HG03095 (cell line): ENCODE results near the gene GAS2L2.
"Not testable (repeated sequence)": the region's sequence is repeated elsewhere in the genome, so short reads cannot be mapped to it uniquely, and the experiment has no call there.

Source experiments
- ATAC-seq: cut with Tn5 transposase; IDR thresholded peaks from one replicate; pipeline ENCODE4 v1.9.1; 2021; ENCODE audit warnings: moderate library complexity; ENCODE audit not compliant: unreplicated experiment

Gene GAS2L2

DNA sequence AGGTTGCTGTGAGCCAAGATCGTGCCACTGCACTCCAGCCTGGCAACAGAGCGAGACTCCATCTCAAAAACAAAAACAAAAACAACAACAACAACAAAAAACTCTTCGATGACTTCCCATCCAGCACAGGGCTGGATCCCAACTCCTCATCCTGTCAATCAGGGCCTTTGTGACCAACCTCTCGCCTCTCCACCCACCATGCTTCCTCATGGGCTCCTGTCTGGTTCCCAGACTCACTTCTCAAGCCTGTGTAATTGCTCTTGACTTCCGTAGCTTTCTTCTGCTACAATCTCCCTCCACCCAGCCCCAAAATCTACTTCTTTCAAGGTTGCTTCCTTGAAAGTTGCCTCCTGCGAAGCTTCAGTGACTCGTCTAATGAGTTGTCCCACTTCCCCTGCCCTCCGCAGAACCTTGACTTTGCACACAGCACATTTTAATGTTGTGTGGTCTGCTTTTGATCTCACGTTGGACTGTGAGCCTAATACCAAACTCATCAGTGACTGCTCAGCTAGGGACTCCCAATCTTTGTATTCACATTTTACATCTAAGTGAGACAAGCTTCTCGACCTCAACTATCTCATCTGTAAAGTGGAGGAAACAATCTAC, 22.5 kb downstream of the GAS2L2 start:
- no peak for ATAC-seq

DNA sequence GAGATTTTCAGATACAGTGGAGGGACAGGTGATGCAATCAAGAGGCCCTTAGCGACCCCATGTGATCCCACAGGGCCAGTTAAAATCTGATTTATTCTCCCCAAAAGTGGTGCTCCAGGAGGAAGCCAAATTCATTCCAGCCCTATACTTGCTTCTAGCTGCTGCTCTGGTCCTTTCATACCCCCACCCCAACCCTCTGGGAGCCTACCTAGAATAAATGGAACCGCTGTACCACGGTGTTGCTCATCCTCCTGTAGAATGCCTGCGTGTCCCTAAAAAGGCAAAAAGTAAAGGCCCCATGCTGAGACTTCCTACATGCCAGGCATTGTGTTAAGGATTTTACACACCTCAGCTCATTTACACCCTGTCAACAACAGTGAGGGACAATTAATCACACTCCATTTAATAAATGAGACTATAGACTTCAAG, 23.6 kb downstream of the GAS2L2 start:
- ATAC-seq, result no peak

DNA sequence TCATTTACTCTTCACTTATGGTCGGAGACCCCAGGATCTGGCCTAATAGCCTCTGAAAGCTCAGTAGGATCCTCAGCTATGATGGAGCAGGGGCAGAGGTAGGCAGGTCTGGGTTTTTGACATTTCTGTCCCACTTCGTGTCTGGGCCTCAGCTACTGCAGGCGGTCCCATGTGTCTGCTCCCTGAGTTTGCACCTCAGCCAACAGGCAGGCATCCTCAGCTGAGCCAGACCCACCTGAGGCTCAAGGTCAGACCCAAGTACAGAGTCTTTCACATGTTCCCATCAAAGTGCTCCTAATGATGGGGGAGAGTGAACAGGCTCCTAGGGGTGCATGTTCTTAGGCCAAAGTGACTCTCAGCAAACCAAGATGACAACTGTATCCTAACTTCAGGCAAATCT, 24.5 kb downstream of the GAS2L2 start:
- ATAC-seq, result no peak

DNA sequence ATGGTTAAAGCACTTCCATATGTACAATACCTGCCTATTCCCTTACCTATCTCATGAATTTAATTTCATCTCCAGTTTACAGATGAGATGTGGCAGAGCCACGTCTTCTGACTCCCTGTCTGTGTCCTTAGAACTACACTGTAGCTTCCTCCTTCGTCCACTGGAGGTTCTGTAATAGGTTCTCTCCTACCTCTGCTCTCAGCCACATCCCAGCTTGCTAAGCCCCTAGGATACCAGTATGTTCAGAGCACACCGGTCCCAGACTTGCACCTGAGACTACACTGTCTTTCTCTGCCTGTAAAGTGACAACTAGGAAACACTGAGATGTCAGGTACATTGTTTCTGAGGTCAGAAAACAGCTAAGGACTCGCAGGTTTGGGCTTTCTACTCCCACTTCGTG, 25.4 kb downstream of the GAS2L2 start:
- no peak for ATAC-seq

DNA sequence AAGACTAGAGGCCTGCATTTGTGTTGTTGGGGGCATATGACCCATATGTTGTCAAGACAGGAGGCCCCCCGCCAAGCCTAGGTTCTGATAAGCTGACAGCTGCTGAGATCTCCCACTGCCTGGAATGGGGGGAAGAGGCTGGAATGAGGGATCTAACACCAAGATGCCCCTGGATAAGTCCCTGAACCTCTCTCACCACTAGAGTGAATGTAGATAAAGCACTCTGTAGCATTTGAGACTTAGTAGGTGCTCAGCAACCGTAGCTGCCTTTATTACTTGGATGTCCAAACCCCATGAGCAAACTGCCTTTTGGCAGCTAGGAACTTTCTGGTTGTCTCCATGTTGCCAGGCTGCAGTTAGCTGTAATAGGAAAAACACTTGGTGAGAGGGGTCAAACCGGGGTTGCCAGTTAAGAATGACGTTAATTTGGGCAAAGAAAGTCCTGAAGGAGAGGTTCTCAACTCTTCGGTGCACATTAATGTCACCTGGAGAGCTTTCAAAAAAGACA, 26.0 kb downstream of the GAS2L2 start:
- no peak for ATAC-seq

DNA sequence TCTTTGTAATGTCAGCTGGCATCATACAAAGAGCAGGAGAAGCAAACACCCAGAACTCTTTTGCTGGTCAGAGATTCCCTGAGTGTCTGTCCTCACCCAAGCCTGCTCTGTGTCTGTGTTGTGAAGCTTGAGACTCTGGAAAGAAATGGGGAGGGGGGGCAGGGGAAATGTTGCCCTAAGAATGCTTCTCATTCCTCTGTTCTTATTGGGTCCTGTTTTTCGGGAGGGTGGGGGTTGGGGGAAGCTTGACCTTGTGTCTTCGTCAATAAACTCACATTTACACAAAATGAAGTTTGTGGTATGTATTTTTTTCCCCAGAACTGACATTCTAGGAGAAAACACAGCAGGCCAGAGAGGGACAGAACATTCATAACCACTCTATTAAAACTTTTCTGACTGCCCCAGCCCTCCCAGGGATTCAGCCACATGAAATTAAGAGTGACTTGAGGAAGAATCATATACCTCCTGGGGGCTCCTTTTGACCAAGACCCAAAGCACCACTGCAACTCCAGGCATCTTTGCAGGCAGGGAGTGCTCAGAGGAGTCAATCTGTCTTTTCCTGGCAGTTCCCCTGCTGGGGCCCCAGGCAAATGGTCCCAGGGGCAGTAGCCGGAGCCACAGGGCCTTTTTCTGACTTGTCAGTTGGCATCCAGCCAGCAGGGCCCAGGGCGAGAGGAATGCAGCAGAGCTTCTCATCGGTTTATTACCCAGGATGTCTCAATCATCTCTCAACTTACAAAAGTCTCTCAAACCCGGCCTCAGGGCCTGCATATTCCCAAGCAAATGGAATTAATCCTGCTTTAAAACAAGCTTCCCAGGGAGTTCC, 26.7 kb downstream of the GAS2L2 start:
- no peak for ATAC-seq

DNA sequence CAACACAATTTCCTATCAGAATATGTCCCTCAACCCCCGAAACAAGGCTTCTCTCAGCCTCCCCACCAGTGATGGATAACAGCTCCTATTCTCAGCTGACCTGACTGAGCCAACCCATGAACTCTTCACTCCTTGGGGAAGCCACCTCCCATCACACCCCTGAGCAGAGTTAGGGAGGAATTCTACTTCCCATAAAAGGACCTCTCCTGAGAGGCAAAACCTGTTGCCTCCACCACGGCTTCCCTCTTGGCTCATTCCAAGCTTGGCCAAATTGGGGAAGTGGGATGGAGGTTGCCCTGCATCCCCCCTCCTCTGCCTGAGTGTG, 27.3 kb downstream of the GAS2L2 start:
- ATAC-seq, result no peak

DNA sequence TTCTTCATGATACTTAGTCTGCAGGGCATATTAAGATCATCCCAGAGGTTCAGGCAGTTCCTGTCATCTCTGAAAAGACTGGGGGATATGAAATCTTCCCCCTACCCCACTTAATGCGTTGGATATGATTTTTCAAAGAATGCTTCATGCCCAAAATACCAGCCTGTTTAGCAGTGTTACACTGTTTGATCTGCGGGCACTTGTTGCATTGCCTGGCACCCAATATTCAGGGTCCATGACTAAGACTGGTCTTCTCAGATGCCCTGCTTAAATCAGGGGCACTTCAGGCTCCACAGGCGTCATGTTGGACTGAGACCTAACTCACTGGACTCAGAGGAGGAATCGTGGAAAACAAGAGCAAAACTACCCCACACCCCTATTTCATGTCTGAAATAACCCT, 28.0 kb downstream of the GAS2L2 start:
- no peak for ATAC-seq

DNA sequence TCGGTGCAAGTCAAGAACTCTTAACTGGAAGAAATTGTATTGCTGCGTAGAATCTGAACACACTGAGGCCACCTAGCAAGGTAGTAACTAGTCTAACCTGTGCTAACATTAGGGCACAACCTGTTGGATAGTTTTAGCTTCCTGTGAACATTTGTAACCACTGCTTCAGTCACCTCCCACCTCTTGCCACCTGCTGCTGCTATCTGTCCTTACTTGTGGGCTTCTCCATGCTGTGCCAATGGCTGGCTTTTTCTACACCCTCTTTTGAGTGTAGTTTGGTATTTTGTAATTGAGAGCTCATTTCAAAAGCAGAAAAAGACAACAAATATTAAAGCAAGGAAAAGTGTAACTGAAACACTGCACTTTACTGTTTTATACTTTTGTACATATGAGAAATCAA, 29.3 kb downstream of the GAS2L2 start:
- ATAC-seq, result no peak

DNA sequence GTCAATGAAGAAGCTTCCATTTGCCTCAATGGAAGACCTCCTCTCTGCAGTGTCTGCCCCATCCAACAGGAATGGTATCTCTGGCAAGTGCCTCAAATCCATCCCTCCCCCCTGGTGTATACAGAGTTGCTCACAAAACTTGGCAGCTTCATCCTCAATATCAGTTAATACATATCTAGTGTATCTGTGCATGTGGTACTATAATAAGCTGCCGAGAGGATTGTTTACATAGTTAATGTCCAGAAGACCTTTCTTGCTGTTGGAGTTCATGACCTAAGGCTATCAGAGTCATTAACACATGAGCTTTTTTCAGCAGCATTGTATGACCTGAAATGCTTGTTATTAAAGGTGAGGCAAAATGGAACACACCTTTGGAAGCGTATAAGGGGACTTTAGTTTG, 35.6 kb downstream of the GAS2L2 start:
- no peak for ATAC-seq

DNA sequence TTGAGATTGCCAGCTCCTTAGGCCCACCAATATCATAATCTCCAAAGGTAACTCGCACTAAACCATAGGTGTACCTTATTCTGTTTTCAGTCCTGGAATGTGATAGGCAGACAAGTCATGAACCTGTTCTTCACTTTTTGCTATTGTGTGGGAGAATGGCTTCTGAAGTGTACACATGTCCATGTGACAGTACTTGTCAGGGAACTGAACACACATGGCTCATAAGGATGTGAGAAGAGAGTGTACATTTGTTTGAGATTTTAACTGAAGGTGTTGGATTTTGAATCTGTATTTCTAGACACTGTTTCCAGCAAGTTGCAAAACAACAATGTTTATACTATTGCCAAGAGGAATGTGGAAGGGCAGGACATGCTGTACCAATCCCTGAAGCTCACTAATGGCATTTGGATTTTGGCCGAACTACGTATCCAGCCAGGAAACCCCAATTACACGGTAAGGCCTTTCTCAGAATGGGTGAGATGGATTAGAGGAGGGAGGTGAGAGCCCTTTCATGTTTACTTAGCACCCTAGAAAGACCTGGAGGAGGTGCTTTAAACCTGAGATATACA, 36.1 kb downstream of the GAS2L2 start:
- ATAC-seq, result no peak

DNA sequence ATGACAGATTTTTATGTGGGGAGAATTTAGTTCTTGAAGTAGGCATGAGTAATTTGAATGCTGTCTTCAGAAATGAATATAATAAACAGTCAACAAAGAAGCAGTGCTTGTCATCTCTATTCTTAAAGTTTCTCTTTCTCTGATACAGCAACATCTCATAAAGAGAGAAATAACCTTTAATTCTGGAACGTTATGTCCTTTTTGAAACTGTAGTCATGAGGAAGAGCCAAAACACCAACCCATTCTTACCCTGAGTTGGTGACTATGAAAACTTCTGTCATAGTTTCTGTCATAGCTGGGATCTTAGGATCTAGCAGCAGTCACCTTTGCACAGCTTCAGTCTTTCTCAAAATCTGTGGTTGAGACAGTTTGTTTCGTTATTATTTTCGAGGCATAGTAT, 36.9 kb downstream of the GAS2L2 start:
- ATAC-seq, result no peak

DNA sequence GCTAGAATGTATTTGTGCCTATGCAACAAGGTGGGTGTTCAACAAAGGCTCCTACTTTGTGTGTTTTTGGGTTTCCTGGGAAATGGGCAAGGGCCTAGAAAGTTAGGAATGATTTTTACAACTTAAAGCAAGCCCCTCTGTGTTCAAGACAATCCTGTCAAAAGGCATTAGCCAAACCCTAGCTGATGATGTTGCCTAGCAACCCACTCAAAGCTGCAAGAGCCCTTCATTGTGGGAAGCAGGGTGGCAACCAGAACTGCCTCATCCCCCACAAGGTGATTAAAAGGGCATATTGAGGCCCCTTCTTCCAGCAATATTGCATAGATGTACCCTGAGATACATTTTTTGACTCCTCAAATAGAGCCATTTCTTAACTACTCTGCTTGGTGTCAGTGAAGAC, 37.6 kb downstream of the GAS2L2 start:
- no peak for ATAC-seq

DNA sequence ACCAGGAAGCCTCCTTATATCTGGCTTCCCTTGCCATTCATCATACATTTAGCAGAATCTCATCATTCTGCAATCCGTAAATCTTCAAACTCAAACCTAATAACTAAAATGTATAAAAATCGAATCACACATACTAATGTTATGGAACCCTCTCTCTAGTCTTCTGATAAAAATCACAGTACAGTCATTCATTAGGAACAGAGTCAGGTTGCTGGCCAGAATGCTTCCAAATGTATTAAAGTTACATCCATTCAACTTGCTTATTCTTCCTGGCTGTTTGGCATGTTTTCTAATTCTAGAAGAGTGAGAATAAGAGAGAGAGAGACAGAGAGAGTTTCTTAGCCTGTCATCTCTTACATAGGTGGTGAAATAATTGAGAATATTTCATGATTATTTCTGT, 38.1 kb downstream of the GAS2L2 start:
- ATAC-seq, result no peak

DNA sequence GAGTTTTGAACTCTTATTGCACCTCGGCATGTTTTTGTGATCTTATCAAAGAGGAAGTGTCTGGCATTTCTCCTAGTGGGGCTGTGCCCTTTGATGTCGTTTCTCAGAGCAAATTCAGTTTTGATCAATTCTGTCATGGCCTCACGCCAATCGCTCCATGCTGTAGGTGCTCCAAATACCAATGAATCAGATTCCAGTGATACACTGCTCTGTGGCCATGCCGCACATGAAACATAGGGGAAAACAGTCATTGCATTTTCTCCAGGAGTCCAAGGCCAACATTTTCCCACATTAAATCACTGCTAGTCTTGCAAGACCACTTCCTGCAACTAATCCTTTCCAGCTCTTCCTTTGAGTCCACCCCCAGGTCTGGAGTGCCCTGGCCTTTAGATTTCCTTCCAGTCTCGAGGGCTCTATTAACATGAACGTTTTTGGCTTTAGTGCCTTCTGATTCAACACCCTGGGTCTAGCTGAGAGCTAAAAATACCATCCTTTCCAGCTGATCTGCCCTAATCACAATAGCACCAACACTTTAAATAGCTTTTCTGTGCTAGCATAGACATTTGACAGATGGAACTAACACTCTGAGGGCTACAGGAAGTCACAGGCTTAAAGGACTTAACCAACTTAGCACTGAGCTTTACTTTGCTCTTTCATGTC, 39.8 kb downstream of the GAS2L2 start:
- no peak for ATAC-seq

DNA sequence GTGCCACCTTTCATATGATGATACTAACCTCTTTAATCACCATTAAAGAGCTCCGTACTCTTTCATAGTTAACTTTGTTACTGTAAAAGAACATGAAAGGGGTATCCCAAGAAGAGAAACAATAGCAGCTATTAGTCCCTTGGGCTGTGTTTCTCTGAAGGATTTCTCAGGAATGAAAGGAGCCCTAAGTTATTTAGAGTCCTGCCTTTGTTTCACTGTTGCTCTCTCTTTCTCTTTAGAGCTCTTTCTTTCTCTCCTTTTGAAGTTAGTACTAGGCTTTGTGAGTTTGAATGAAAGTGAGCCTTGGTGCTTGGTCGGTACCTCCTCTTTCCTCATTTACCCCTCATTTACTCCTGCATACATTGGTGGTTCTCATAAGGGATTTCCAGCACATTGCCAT, 42.1 kb downstream of the GAS2L2 start:
- ATAC-seq, result no peak

DNA sequence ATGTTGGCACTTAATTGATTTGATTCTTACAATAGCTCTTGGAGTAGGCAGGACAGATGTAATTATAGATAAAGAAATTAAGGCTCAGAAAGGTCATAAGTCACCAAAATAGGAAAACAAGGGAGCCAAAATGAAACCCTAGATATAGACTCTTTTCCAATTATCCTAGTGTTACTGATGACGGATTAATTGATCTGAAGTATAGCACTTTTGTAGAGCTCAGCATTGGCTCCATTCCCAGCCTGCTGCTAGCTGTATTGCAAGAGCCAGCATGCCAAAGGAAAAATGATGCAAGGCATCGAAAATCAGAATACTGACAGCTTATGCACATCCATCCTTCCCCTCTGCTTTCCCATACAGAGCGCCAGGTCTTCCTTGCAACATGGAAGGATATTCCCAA, 43.2 kb downstream of the GAS2L2 start:
- ATAC-seq, result no peak

DNA sequence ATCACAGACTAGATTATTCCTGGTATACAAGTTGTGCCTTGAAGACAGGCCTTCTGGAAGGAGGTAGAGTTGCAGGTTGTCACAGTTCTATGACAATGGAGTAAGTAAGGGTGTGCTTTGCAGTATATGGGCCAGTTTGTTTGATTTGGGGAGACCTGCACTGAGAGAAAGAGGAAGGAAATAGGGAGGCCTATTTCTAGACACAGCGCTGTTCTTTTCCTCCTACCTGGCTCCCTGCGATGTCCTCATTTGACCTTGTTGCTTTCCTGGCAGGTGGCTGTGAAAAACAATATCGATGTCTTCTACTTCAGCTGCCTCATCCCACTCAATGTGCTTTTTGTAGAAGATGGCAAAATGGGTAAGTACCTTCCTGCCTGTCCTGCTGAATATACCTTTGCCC, 44.1 kb downstream of the GAS2L2 start:
- ATAC-seq, result no peak

DNA sequence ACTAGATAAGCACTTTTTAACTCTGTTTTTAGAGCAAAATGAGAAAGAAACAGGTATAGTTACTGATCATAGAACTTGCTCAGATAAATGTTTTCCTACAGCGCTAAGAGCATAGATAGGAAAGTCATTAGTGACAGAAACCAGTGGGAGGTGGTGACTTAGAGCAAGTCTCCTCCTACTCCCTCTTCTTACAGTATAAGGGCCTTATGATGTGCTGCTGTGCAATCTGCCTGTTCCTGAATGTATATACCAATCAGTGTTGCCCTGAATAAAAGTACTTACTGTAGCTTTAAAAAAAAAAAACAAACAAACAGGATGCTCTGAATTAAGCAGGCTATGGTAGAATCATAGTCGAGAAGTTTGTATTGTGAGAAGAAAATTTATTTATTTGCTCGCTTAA, 44.9 kb downstream of the GAS2L2 start:
- no peak for ATAC-seq

DNA sequence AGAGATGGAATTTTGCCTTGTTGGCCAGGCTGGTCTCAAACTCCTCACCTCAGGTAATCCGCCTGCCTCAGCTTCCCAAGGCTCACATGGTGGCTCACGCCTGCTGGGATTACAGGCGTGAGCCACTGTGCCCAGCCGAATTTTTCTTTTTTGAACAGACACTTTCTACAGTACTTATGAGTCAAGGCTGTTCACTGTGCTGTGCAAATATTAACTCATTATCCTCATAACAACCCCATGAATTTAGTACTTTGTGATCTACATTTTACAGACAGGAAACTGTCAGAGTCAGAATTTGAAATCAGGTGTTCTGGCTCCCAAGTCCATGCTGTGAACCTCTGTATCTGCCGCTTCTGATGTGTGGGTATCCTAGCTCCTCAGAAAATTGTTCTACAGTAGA, 47.3 kb downstream of the GAS2L2 start:
- ATAC-seq, result no peak

DNA sequence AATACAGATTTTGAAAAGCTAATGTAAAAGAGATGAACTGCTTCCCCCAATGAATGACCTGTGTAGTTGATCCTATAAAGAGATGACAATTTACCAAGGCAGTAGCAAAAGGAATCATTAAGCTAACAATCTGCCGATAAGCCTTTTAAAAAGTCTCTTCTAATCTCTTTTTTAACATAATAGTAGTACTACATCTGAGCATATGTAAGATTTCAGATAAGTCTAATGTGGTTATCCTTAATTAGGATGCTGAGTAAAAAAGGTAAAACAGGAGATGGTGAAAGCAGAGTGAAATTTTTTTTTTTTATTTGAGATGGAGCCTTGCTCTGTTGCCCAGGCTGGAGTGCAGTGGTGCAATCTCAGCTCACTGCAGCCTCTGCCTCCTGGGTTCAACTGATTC, 47.8 kb downstream of the GAS2L2 start:
- no peak for ATAC-seq

DNA sequence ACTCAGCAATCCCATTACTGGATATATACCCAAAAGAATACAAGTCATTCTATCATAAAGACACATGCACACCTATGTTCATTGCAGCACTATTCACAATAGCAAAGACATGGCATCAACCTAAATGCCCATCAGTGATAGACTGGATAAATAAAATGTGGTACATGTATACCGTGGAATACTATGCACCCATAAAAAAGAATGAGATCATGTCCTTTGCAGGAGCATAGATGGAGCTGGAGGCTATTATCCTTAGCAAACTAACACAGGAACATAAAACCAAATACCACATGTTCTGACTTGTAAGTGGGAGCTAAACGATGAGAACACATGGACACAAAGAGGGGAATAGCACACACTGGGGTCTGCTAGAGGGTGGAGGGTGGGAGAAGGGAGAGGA, 49.7 kb downstream of the GAS2L2 start:
- ATAC-seq, result not testable (repeated sequence)
